GM18909 (cell line): ENCODE measurements around the gene HBB.
"Not testable (repeated sequence)": the region's sequence is repeated elsewhere in the genome, so short reads cannot be mapped to it uniquely, and the experiment has no call there.

Source experiments
- ATAC-seq: cut with Tn5 transposase; IDR thresholded peaks from one replicate; pipeline ENCODE4 v1.9.1; 2021; ENCODE audit warnings: mild to moderate bottlenecking; ENCODE audit not compliant: unreplicated experiment, poor library complexity

Gene HBB

DNA sequence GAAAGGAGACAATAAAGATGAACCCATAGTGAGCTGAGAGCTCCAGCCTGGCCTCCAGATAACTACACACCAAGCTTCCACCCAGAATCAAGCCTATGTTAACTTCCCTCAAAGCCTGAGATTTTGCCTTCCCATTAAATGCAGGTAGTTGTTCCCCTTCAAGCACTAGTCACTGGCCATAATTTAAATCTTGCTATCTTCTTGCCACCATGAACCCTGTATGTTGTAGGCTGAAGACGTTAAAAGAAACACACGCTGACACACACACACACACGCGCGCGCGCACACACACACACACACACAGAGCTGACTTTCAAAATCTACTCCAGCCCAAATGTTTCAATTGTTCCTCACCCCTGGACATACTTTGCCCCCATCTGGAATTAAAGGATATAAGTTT lies 21.6 kb upstream of the HBB start:
- ATAC-seq, result not testable (repeated sequence)

DNA sequence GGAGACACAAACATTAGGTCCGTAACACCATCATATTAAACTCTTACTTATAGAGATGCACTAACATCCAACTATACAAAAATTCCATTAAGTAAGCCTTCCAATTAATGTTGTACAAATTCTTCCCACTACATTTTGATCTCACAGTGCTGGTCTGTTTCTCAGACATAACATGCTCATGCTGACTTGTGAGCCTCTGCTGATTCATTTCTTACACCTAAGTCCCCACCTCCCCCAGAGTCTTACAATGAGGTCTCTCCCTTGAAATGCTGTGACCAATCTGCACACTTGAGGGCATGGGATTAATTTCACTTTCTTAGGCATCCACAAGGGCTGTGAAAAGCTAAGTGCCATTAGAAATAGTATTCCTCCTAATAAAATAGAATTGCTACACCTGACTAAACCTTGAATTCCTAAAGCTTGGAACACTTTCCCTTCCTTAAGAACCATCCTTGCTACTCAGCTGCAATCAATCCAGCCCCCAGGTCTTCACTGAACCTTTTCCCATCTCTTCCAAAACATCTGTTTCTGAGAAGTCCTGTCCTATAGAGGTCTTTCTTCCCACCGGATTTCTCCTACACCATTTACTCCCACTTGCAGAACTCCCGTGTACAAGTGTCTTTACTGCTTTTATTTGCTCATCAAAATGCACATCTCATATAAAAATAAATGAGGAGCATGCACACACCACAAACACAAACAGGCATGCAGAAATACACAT lies 20.8 kb upstream of the HBB start:
- no peak for ATAC-seq

GRCh38 chr11:5246772-5247471 lies 20.1 kb upstream of the HBB start:
- no peak for ATAC-seq

- ATAC-seq, result no peak
Measured at GRCh38 chr11:5245155-5245554, 18.3 kb upstream of the HBB start.

GRCh38 chr11:5243816-5244180 lies 16.9 kb upstream of the HBB start:
- no peak for ATAC-seq

DNA sequence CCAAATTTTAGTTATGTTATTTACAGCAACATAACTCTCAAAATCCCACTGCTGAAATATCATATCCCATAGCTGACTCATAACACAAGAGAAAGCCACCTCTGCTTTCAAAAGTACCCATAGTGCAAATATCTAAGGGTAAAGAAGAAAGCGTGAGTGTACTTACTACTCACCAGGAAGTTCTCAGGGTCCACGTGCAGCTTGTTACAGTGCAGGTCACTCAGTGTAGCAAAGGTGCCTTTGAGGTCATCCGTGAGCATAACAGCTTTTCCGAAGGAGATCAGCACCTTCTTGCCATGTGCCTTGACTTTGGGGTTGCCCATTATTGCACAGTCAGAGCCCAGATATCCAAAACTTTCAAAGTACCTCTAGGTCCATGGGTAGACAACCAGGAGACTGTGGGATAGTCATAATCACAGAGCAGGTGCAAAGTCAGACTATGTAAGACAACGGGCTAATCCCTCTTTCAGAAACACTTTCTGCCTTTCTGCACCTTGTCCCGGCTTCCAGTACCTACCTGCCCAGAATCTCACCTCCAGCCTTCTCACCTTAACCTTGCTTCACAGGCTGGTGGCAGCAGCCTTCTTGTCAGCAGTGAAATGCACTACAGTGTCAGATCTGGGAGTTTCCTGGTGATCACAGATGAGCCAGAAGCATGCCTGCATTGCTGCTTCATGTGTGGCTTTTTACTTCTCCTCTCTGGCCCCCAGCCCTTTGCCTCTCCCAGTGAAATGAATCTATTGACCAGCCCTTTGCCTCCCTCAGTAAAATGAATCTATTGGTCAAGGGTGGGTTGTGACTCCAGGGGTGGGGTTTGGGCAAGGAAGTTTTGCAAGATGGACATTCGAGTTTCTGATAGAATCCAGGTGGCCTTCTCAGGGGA lies 16.3 kb upstream of the HBB start:
- peak; percentile 69 for ATAC-seq

DNA sequence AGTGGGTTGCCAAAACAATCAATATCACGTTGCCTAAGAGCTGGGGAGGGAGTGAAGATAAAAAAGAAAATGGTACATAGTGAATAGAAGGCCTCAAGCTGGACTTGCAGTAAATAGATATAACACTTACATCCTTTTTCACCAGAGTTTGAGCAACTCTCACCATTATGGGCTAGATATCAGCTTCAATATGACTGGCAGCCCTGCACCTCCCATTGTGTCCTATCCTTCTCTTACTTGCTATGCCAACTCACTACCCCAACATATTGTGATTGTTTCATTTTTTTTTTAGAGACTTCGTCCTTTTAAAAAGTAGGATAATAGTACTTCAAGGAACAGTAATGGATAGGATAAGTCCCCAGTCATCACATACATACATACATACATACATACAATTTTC lies 15.3 kb upstream of the HBB start:
- ATAC-seq, result no peak

DNA sequence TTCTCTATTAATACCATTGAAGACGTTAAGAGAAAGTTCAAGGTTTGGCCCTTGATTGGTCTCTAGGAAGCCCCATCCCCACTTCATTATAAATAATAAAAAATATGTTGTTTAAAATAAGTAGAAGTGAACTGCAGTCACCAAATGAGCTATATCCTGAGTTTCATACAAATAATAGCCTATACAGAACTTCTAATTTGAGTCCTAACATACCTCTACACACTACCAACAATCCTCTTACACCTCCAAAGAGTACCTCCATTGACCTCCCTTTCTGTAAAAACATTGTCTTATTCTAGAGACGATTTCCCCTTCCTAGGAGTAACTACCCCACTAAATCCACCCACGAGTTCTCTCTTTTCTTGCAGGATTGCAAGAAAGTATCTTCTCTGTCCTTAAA lies 14.6 kb upstream of the HBB start:
- ATAC-seq, result no peak

GRCh38 chr11:5240458-5240857 lies 13.6 kb upstream of the HBB start:
- ATAC-seq, result no peak

DNA sequence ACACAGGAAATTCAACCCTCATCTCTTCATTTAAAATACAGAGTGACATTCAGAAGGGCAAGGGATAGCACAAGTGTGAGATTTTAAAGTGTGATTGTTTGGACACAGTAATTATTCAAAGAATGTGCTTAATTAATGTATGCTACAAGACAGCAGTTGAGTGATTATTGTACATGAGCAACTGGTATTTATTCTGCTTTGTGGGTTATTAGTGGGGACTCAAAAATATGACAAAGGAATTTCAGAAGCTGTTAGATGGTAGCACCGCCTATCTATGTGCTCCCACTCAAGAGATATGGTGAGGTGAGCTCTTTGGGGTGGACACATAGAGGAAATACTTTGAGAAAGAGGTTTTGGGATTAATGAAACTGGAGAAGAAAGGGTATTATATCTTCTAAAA lies 13.2 kb upstream of the HBB start:
- ATAC-seq, result no peak

DNA sequence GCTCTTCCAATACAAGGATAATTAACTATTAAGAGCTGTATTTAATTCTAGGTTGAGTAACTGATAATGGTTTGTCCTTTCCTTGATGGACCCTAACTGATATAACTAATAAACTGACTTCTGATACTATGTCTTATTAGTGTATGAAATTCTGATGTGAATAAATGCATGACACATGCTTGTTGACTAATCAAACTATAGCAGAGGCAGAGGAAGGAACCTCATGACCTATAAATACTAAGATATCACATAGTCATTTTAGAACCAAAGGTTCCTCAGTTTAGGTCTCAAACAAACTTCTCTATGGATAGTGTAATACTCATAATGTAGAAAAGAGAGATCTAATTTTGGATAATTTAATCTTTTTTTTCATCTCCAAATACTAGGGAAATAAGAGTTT lies 12.2 kb upstream of the HBB start:
- no peak for ATAC-seq

- ATAC-seq, result no peak
Measured at GRCh38 chr11:5238486-5238885, 11.6 kb upstream of the HBB start.

GRCh38 chr11:5237420-5237819 lies 10.5 kb upstream of the HBB start:
- no peak for ATAC-seq

DNA sequence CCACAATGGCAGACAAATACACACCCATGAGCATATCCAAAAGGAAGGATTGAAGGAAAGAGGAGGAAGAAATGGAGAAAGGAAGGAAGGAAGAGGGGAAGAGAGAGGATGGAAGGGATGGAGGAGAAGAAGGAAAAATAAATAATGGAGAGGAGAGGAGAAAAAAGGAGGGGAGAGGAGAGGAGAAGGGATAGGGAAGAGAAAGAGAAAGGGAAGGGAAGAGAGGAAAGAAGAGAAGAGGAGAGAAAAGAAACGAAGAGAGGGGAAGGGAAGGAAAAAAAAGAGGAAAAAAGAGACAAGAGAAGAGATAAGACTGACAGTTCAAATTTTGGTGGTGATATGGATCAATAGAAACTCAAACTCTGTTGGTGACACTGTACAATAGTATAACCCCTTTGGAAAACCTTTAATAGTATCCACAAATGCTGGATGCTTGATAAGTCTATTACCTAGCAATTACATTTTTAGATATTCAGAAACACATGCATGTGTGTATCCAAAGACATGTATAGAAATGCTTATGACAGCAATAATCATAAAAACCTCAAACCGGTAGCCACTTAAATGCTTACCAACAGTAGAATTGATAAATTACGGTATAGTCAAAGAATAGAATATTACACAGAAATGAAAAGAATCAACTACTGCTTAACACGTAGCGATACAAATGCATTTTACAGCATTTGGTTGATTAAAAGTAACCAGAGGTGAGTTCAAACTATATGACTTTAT lies 8.7 kb upstream of the HBB start:
- ATAC-seq, result no peak

- ATAC-seq, result peak; percentile 88
Measured at GRCh38 chr11:5234381-5234834, 7.5 kb upstream of the HBB start, which contains the start of gene HBD. Gene HBD (minus strand): TSS chr11:5234483. CDS start chr11:5234433, 50 bp downstream.

DNA sequence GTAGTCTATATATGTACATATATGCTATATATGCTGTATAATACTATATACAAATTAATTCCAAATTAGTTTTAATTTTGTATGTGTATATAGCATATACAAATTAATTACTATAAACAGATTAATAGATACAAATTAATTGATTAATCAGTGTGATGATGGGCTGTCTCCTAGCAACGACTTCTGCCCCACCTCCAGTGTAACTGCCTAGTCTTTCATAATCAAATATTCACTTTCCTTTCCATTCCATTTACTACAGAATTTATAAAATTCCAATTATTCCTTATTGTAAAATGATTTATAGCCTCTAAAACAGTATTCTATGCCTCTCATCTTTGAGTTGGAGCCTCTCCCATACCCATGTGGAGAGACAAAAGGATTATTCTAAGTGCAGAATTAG lies 6.4 kb upstream of the HBB start:
- ATAC-seq, result no peak

DNA sequence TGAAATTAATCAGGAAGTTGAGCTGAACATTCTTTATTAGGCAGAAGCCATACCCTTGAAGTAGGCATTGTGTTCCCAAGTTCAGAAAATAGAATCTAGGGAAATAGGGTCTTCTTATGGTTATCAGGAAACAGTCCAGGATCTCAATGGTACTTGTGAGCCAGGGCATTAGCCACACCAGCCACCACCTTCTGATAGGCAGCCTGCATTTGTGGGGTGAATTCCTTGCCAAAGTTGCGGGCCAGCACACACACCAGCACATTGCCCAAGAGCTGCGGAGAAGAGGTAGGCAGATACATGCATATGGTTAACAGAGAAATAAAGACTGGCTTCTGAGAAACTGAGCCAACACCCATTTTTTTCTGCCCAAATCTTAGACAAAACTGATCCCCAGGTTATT lies 6.0 kb upstream of the HBB start:
- ATAC-seq, result no peak

GRCh38 chr11:5232176-5232575 lies 5.3 kb upstream of the HBB start:
- no peak for ATAC-seq

DNA sequence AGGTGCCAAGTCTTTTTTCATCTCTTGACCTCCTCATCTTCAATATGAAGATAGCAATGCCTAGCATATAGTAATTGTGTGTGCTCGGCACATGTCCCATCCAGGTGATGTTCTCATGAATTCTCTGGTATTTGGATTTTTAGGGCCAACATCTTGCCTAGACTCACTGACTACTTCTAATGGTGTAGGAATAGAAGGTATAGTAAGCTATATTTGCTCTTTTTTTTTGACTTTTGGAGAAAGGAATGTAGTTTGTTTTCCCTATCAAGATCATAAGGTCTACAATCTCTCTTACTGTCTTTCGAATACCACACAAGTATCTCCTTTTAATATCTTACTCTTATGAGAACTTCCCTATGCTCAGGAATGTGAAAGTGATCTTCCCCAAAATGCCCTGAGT lies 4.2 kb upstream of the HBB start:
- ATAC-seq, result no peak

DNA sequence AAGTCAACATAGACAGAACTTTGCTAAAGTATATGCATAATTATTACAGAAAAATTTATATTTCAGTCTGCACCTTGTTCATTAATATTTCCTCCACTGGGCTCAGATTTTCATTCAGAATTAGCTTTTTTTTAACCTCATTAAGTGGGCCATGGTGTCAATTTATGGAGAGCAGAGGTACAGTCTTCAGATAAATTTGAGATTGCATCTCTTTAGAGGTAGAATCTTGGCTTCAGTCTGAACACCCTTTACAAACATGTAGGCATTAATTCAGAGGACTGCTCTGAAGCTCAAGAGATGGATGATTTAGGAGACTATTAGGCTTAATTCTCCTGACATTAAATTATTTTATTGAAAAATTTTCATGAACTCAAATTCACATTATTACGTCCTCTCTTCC lies 3.4 kb upstream of the HBB start:
- no peak for ATAC-seq
